Kidney glomerular epithelial cell (primary cell): ENCODE results near the gene RHOG.
"Not testable (repeated sequence)": the region's sequence is repeated elsewhere in the genome, so short reads cannot be mapped to it uniquely, and the experiment has no call there.

ENCODE experiments used
- DNase-seq: peaks from one replicate; lab custom pipeline; 2025; lab: John Stamatoyannopoulos, UW

Gene RHOG

DNA sequence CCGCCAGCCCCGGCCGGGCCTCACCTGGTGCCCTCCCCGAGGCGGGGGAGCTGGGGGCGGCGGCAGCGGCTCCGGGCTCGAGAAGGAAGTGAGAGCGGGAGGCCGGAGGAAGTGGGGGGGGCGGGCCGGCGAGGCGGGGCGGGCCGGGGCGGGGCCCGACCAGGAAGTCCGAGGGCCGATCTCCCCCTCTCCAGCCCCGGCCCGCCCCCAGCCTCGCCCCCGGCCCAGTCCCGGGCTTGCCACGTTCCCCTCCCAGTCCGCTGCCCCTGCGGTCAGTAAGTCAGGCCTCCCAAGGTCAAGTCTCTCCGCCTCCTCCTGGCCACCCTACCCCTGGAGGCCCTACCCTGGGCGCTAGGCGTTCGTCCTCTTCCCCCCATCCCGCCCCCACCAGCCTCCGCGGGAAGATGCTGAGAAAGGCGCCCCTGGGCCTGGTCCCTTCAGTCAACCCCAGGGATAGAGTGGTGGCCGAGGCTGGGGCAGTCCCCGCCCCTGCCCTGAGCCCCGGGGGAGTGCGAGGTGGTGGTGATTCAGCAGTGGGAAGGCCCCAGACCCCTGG, at the start of gene RHOG:
Gene RHOG (minus strand): TSS at position 90 of the 556 bp plus-strand sequence. CDS start 12,821 bp downstream, outside the sequence.
- peak; percentile 94 for DNase-seq

DNA sequence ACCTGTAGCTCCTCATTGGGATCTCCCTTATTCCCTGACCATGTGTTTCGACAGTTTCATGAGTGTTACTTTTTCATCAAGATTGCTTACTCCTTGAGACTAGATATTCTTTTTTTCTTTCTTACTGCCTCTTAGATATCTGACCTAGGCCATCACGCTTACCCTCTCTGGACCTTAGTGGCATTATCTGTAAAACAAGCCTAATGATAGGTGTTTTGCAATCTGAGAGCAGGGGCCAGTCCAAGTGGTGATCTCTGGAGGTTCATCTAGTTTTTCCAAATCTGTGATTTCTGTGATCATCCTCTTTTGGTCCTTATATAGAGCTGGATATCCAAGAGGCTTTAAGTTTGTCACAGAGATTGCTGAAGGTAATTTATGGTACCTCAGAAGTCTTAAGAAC, 49.3 kb upstream of the RHOG start:
- DNase-seq: no peak

DNA sequence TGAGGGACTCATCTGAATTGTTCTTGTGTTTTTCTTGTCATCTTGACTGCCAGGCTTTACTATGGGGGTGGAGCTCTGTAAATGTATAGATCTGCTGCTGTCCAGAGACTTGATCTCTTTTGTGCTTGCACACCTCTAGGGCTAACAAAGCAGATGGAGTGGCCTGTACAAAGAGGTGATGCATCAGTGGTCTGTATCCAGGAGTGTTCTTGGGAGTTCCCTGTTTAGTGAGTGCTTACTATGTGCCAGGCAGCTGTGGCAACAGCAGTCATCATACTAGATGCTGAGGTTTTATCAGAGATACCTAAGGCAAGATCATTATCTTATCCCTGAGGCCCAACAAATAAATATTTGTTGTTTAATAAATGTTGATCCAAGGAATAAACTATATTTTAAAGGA, 48.1 kb upstream of the RHOG start:
- DNase-seq: no peak

DNA sequence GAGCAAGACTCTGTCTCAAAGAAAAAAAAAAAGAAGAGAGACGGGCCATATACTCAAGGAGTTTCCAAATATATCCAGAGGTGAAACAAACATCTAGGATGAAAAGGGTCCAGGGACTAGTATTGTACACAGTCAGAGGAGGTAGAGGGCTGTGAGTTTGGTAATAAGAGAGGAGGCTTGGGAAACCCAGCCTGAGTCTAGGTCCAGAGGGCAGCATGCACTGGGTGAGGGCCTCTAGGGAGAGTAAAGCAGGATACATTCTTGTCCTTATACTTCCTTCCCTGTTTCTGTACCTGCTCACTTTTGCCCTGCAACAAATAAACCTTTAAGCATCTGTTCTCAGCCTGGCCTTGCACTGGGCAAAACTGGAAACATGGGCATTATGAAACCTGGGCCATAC, 46.2 kb upstream of the RHOG start:
- no peak for DNase-seq

DNA sequence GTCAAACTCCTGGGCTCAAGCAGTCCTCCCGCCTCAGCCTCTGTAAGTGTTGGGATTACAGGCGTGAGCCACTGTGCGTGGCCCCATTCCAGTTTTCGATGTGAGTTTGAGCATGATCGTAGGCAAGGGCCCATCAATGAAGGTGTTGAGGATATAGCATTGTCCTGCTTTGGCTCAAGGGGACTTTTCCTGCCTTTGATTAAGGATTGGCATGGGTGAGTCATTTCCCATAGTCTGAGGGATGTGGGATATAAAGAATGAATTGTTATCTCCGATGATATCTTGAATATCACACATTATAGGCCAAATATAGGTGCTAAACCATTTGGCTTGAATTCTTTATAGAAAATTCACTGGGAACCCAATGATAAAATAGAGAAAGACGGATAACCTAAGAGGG, 45.1 kb upstream of the RHOG start:
- DNase-seq: no peak

DNA sequence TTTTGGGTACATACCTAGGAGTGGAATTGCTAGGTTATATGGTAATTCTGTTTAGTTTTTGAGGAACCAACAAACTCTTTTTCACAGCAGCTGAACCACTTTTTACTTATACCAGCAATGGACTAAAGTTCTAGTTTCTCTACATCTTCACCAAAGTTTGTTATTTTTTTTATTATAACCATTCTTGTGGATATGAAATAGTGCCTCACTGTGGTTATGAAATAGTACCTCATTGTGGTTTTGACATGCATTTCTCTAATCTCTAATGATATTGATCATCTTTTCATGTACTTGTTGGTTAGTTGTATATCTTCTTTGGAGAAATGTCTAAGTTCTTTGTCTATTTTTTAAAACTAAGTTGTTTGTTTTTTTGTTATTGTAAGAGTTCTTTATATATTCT, 41.9 kb upstream of the RHOG start:
- DNase-seq: no peak

DNA sequence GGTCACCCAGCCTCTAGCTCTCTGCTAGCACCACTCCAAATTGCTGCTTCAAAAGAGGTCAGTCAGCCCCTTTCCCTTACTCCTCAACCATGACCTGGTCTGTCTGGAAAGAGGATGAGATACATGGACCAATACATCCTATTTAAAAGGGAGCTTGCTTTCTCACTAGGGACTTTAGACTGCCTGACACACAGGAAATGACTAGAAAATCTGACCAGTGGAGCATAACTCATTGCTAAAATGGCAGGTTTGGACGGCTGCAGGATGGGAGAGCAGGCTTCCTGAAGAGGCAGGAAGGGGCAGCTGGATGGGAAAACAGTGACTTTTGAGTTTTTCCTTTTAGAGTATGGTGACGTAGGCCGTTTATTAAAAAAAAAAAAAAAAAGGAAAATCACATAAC, 40.0 kb upstream of the RHOG start:
- DNase-seq: peak; percentile 70

DNA sequence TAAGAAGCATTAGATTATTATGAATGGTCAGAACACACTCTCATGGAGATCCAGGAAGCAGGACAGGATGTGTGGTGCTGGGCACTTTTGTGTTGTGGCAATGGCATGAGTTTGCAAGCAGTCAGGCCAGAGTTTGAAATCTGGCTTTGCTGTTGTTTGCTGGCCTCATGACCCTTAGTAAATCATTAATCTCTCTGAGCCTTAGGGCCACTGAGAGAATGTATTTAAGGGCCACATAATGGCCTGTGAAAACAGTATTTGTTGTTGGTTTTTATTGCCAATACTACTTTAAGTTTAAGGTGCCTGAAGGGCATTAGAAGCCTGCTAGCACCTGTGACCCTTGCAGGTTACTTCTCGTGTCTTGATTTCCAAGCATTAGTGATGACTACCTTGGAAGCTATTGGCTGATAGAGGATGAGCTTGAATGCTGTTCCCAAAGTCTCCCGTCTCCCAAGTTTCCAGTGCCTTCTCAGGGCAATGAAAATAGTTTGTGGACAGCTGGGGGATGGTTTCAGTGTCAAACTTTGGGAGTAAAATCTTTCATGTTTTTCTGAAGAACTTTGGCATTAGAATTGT, 39.3 kb upstream of the RHOG start:
- peak; percentile 38 for DNase-seq

DNA sequence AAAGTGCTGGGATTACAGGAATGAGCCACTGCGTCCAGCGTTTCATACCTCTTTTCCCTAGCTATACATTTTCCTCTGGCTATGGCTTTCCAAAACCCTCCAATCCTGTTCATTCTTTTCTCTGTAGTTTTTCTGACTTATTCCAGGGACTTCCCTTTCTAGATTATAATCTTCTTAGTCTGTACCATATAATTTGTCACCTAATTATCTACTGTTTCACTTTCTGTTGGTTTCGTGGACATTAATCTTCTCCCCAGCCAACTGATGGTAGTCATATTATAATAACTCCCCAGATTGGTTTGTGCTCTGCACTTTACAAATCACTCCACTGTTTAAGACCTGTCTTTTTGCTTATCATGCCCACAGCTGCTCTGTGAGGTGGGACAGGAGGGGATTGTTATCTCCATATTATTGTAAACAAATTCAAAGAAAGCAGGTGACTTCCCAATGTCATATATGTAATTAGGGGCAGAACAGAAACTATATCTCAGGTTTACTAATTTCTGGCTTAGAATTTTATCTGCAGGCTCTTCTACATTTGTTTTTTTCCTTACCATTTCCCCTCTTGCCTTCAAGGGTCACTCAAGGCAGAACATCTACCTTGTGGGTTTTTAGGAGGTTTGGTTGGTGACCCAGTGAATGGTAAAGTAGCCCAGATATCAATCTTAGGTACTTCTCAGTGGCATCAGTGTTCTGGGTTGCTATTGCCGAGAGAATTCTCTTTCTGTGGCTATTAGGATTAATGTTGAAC, 38.6 kb upstream of the RHOG start:
- no peak for DNase-seq

DNA sequence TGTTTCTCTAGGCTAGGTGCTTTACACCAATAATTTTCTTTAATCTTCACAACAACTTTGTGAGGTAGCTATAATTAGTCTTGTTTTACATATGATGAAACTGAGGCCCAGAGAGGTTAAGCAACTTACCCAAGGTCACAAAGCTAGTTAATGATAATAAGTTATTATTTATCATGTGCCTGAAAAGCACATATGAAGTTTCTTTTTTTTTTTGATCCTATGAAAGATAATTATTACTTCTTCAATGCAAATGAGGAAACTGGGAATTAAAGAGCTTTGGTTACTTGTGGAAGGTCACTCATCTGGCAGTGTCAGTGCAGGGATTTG, 37.5 kb upstream of the RHOG start:
- no peak for DNase-seq

DNA sequence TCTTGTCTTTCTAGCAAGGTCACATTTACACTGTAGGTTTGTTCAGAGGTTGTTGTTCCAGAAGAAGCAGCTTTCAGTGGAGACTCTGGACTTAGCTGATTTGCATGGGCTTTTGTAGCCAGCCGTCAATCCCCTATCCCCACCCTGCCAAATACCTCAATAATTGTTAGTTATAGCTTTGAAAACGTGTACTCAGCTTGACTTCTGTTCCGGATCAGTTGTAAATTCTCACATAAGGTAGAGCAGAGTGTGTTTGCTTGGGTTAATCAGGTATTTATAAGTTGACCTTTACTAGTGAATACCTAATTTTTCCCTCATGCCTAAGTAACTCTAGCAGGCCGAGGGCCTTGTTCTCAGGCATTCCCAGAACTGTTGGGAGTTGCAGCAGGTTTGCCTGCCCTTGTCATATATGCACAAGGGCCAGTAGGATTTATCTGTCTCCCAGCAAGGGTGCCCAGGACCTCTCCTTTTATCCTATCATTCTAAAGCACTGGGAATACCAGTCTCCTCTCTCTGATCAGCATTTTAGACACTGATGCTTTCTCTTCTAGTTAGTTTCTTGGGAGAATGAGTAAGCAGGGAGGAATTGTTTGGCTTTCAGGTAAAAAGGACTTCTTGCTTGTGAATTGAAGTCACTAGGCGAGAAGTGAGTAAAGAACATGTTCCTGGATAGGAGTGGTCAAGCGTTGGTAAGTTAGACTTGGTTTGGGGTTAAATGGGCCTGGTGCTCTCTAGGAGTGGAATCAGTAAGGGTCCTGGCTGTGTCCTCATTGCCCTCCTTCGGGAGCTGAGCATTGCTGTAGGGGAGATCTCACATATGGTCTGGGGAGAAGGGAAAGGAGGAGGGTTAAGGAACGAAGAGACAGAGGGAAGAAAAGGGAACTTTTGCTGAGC, 36.9 kb upstream of the RHOG start:
- DNase-seq: peak; percentile 73

DNA sequence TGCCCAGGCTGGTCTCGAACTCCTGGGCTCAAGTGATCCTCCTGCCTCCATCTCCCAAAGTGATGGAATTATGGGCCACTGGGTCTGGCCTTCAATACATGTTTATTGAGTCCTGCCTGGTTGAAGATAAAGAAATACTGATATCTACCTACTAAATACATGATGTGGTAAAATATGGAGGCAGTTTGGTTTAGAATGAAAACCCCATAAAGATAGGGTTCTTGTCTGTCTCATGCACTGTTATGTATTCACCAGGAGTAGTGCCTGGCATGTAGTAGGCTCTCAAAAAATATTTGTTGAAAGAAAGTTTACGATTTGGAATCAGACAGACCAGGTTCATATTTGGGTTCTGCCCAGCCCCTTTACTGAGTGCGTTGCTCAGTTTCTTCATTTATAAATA, 35.9 kb upstream of the RHOG start:
- DNase-seq: no peak

DNA sequence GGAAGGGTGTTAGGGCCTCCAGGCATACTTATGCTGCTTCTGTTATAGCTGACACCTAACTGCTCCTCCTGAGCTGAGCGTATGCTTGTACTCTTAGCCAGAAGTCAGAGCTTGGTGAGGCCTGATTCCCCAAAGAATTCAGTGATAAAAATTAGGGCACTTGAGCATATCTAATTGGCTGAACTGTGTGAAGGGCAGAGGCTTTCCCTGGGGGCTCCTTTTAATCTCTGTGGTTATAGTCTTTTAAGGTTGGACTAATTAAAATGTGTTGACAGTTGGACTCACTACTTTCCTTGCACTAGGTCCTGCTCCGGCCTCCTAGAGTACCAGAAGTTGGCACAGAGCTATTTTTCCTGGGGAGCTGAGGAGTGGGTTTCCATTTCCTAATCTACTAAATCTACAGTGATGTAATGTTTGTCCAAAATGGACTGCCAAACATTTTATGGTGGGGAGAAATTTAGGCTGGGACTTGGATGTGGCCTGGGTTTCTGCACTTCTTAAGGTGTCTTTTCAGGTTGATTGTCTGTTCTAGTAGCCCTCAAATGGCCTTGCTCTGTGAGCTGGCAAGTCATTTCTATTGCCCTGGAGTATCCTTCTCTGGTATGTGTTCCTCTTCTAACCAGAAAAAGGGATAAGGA, 33.1 kb upstream of the RHOG start:
- no peak for DNase-seq

DNA sequence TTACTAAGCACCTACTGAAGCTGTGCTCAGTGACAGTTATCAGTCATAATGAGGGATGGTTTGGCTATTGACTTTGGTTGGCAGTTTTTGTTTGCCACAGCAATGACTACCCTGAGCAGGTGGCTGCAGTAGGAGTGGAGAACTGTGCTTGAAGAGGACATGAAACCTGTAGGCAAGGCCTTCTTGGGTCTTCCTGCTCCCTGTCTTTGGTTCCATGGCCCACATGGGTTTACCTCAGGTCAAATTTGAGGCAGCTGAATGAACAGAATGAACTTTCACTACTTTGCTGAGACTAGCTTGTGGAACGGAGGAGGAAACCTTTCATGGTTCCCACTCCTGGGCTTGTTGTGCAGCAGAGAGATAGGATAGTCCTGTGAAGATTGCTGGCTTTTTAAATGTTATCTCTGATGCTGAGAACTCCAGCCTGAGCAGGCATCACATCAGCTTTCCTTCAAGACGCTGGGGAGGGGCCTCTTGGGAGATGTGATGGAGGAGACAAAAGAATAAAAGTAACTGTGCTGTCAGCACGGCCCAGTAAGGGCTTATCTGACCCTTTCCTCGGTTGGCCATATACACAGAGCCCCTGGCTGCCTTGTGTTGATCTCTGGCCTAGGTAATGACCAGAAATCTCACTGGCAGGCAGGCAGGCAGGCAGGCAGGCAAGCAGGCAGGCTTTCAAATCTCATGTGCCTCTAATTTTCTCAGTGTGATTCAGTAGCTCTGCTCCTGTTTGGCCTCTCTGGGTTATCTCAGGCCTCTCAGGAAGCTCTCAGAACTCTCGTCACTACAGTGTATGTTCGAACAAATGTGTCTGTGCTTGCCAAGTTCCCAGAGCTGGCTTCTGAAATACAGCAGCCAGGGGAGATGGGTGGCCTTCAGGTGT, 26.7 kb upstream of the RHOG start:
- no peak for DNase-seq

DNA sequence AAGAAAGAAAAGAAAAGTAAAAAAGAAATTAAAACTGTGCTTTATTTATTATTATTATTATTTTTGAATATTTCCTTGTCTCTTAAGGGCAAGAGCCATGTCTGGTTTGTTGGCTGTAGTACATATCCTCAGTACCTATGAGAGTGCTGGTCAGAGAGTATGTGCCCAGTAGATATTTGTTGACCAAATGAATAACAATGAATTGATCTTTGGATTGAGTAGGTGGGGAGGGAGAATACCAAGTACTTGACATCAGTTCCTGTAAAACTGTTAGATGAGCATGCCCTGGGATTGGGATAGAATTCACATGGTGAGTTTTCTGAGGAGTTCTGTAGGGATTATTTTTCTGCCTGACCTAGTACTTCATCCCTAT, 26.1 kb upstream of the RHOG start:
- DNase-seq: no peak

DNA sequence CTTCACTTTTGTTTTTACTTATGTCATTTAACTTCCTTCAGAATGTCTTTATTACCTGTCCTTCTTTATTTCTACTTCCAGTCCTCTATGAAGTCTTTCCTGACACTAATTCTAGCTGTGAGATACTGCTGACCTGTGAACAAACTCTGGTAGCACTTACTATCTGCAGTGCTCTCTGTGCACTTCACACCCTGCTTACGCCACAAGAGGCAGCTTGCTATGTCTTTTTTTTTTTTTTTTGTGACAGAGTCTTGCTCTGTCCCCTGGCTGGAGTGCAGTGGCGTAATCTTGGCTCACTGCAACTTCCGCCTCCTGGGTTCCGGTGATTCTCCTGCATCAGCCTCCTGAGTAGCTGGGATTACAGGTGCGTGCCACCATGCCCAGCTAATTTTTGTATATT, 25.4 kb upstream of the RHOG start:
- DNase-seq: peak; percentile 67

DNA sequence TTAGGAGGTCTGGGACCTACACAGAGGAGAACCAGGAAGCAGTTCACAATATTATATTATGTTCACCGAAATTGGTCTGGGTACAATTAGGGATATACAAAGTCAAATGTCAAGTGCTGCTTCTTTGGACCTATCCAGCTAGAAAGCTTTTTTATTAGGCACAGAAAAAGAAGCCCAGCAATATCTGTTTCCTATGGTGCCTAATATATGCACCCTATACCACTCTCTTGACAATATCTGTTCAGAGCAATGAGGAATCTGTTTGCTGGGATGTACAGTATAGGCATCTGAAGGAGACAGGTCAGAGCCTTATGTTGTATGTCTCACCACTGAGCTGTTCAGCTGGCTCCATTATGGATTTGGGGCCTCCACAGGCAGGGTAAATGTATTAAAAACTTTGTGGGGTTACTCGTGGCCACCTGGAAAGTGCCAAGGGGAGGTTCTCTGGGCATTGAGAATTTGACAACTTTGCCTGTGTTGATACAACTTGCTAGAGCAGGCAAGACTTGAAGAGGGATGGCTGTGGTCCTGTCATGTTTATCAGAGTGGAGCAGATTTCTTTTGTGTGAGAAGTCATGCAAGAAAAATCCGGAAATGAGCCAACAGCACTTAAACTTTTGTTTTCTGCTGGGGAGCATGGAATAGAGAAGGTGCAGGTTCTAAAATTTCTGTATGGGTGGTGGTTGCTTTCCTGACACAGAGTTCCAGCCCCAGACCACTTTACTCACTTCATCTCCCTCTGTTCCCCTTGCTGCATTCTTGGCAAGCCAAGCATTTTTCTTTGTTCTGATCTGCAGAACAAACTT, 24.8 kb upstream of the RHOG start:
- DNase-seq: peak; percentile 68

DNA sequence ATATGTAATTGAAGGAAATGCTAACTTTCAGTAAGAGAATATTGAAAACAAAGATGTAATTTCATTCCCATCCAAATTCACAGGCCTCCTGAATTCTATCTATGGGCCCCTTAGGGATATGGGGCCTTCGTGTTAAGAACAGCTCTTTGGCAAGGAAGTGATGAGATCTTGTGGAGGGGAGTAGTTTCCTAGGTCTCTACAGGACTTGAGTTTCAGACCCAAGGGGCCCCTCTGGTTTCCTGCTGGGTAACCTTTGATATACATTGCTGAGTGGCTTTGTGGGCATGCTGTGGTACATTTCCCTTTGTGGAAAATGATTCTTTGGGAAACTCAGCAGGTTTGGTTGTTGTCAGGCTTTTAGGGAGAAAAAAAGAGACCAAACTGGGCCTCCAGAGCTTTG, 20.9 kb upstream of the RHOG start:
- DNase-seq: no peak

DNA sequence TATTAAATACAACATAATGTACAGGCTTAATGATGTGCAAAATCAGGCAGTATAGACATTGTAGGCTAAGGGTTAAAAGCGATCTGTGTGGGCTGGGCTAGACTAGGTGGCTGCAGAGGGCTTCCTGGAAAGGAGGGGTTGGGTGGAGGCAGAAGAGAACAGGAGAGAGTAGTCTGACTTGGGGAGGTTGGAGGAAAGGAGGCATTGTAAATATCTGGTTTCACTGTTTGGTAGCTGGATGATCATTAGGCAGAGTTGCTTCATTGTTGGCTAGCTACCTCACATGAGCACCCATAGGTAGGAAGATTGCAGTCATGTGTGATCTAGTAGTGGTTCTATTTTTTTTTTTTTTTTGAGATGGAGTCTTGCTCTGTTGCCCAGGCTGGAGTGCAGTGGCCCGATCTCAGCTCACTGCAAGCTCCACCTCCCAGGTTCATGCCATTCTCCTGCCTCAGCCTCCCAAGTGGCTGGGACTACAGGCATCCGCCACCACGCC, 20.2 kb upstream of the RHOG start:
- DNase-seq: not testable (repeated sequence)

DNA sequence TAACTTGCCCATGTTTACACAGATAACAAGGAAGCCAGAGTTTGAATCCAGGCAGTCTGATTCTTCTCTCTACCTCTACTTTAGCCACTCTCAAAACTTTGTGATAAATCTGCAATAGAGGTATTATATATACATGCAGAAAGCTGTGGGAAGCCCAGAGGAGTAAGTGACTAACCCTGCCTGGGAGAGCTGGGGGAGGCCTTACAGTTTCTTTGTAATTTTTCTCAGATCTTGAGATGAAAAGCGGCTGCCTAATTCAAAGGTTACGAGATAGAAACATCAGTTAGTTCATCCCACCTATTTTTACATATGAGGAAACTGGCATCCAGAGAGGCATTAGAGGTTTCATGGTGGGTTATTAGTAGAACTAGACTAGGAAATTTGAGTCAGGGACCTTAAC, 19.6 kb upstream of the RHOG start:
- no peak for DNase-seq
